MCF 10A (cell line): ENCODE data around the gene PPIF. TPM values are rescaled to one million over a fixed set of nuclear protein-coding genes. Genes with fewer than 3 reads are reported as not detected.

Experiments used
- BruUV-seq: library from RNA; stranded (reverse); fragments of 400-500 nt; replicated peaks from 2 replicates; lab custom pipeline; 2021; lab: Mats Ljungman, UMichigan
- CTCF ChIA-PET: fragments of 300-600 bp; sonication (Branson Sonifier 250); formaldehyde crosslinking; extraction: SDS; loops from one replicate; lab custom pipeline; 2021; ENCODE audit warnings: antibody characterized with exemption, inconsistent platforms; lab: Yijun Ruan, JAX
- POLR2A ChIA-PET: fragments of 300-600, 350-650 bp; sonication (Branson Sonifier 250); formaldehyde crosslinking; extraction: SDS; loops from one replicate; lab custom pipeline; 2020; ENCODE audit warnings: antibody characterized with exemption, inconsistent platforms; lab: Yijun Ruan, JAX
- DNase-seq: peaks from one replicate; pipeline ENCODE4 v3.0.0-alpha.2; 2018; ENCODE audit not compliant: unreplicated experiment
- H3K27ac Mint-ChIP-seq: one replicate; pipeline ENCODE4 v1.8.0; 2022; ENCODE audit warnings: mild to moderate bottlenecking, low read depth, mixed read lengths; ENCODE audit not compliant: unreplicated experiment
- H3K27me3 Mint-ChIP-seq: one replicate; pipeline ENCODE4 v1.8.0; 2022; ENCODE audit warnings: mixed read lengths; ENCODE audit not compliant: insufficient read depth, unreplicated experiment
- H3K36me3 Mint-ChIP-seq: one replicate; pipeline ENCODE4 v1.8.0; 2022; ENCODE audit warnings: mild to moderate bottlenecking, moderate library complexity, mixed read lengths; ENCODE audit not compliant: insufficient read depth, unreplicated experiment
- H3K4me1 Mint-ChIP-seq: one replicate; pipeline ENCODE4 v1.8.0; 2022; ENCODE audit warnings: mixed read lengths; ENCODE audit not compliant: insufficient read depth, unreplicated experiment
- H3K4me3 Mint-ChIP-seq: one replicate; pipeline ENCODE4 v1.8.0; 2022; ENCODE audit warnings: mild to moderate bottlenecking, moderate library complexity, mixed read lengths; ENCODE audit not compliant: unreplicated experiment
- H3K9me3 Mint-ChIP-seq: one replicate; pipeline ENCODE4 v1.8.0; 2022; ENCODE audit warnings: mixed read lengths; ENCODE audit not compliant: unreplicated experiment
- CTCF ChIP-seq: fragments of 200-600 bp; IDR thresholded peaks from one replicate; pipeline ENCODE4 v1.8.0; 2022; ENCODE audit warnings: antibody characterized with exemption, mild to moderate bottlenecking; ENCODE audit not compliant: unreplicated experiment
- intact Hi-C: fragments of 100-400 bp; cut with micrococcal nuclease; formaldehyde crosslinking; loops from 2 replicates; pipeline ENCODE4 v1.14.1; 2022
- total RNA-seq: library from RNA; stranded (reverse); gene quantifications from 2 replicates; pipeline ENCODE4 v1.2.3, GENCODE V29; 2022

Gene PPIF
- total RNA-seq, 1 experiment from 2014 or later, result 76.5 TPM

- Mint-ChIP-seq H3K27ac (no peak overlapping the region), H3K27me3 (no peaks in the 10 kb centered on the region), H3K36me3 (no peaks in the 10 kb centered on the region), H3K9me3 (no peaks in the 10 kb centered on the region), H3K4me3 (no peak overlapping the region), H3K4me1 (peaks cover 10% of the 10 kb centered on the region)
- intact Hi-C loops, result no loop called here
- TF ChIP-seq CTCF, result no peak
- ChIA-PET POLR2A (no interaction called here), CTCF (no interaction called here)
- no peak for DNase-seq
- BruUV-seq, result no TSS peak
Measured at GRCh38 chr10:79404231-79404609, 57.0 kb downstream of the PPIF start.

GRCh38 chr10:79404690-79405131, 57.4 kb downstream of the PPIF start:
- H3K27ac Mint-ChIP-seq, result no peak overlapping the region
- BruUV-seq, result no TSS peak
- H3K27me3 Mint-ChIP-seq, result no peaks in the 10 kb centered on the region
- POLR2A ChIA-PET, result no interaction called here
- intact Hi-C loops, result no loop called here
- no peak for TF ChIP-seq CTCF
- H3K4me1 Mint-ChIP-seq, result peaks cover 5% of the 10 kb centered on the region
- DNase-seq, result no peak
- H3K9me3 Mint-ChIP-seq, result no peaks in the 10 kb centered on the region
- no peaks in the 10 kb centered on the region for H3K36me3 Mint-ChIP-seq
- CTCF ChIA-PET, result no interaction called here
- no peak overlapping the region for H3K4me3 Mint-ChIP-seq

Other genes starting within 250 kb of the PPIF start
- gene ZCCHC24, start 98.2 kb downstream of the PPIF start, total RNA-seq, result 2.8 and 3.1 TPM in 2 replicates
- gene EIF5AL1, start 165.1 kb downstream of the PPIF start, total RNA-seq, result 0.42 and 0.54 TPM in 2 replicates
- not detected in 2 replicates for gene SFTPA2, start 212.9 kb downstream of the PPIF start, total RNA-seq